Progenitor cell of endocrine pancreas (in vitro differentiated cells): Measurements from ENCODE around the gene ZSCAN25. TPM values are rescaled to one million over a fixed set of nuclear protein-coding genes. Genes with fewer than 3 reads are reported as not detected.
"Not testable (repeated sequence)": the region's sequence is repeated elsewhere in the genome, so short reads cannot be mapped to it uniquely, and the experiment has no call there.

Experiments
- DNase-seq: peaks from one replicate; pipeline ENCODE4 v3.0.0; 2021; ENCODE audit warnings: low spot score; ENCODE audit not compliant: unreplicated experiment
- H3K27ac Mint-ChIP-seq: 2 replicates; pipeline ENCODE4 v1.8.0; 2021; ENCODE audit warnings: mild to moderate bottlenecking, moderate library complexity, mixed read lengths
- H3K27me3 Mint-ChIP-seq: 2 replicates; pipeline ENCODE4 v1.8.0; 2021; ENCODE audit warnings: mixed read lengths
- H3K36me3 Mint-ChIP-seq: 2 replicates; pipeline ENCODE4 v1.8.0; 2022; ENCODE audit warnings: mixed read lengths; ENCODE audit not compliant: insufficient read depth
- H3K4me1 Mint-ChIP-seq: 2 replicates; pipeline ENCODE4 v1.8.0; 2021; ENCODE audit warnings: low read depth, mixed read lengths
- H3K4me3 Mint-ChIP-seq: 2 replicates; pipeline ENCODE4 v1.8.0; 2021; ENCODE audit warnings: low read depth, mild to moderate bottlenecking, moderate library complexity, mixed read lengths
- H3K9me3 Mint-ChIP-seq: 2 replicates; pipeline ENCODE4 v1.8.0; 2021; ENCODE audit warnings: low read depth, mixed read lengths
- total RNA-seq: library from RNA; stranded (reverse); gene quantifications from 2 replicates; pipeline ENCODE4 v1.2.1, GENCODE V29; 2021
- TF ChIP-seq, protein P1 (sequence below): fragments of 200-600 bp; sonication (generic); IDR thresholded peaks from one replicate; pipeline ENCODE4 v1.5.0; 2021; ENCODE audit warnings: antibody characterized with exemption, mild to moderate bottlenecking; ENCODE audit not compliant: unreplicated experiment

Gene ZSCAN25
- total RNA-seq, 1 donor from 2014 or later = 27.9 TPM

DNA sequence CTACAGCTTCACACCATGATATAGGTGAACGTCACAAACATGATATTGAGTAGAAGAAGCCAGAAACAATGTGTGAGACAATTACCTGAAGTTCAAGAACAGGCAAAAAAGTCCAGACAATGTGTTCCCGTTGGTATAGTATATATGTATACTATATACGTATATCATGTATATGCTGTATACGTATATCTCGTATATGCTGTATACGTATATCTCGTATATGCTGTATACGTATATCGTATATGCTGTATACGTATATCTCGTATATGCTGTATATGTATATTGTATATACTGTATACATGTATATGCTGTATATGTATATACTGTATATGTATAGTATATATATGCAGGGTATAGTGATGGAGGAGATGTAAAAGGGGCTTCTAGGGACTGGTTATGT is 10.8 kb downstream of the ZSCAN25 start:
- Mint-ChIP-seq H3K4me1 (no peaks in the 10 kb centered on the region), H3K27me3 (no peaks in the 10 kb centered on the region), H3K4me3 (no peak overlapping the region), H3K27ac (no peak overlapping the region), H3K9me3 (no peaks in the 10 kb centered on the region), H3K36me3 (peaks cover 42% of the 10 kb centered on the region)
- DNase-seq = no peak
- TF ChIP-seq, protein P1, sequence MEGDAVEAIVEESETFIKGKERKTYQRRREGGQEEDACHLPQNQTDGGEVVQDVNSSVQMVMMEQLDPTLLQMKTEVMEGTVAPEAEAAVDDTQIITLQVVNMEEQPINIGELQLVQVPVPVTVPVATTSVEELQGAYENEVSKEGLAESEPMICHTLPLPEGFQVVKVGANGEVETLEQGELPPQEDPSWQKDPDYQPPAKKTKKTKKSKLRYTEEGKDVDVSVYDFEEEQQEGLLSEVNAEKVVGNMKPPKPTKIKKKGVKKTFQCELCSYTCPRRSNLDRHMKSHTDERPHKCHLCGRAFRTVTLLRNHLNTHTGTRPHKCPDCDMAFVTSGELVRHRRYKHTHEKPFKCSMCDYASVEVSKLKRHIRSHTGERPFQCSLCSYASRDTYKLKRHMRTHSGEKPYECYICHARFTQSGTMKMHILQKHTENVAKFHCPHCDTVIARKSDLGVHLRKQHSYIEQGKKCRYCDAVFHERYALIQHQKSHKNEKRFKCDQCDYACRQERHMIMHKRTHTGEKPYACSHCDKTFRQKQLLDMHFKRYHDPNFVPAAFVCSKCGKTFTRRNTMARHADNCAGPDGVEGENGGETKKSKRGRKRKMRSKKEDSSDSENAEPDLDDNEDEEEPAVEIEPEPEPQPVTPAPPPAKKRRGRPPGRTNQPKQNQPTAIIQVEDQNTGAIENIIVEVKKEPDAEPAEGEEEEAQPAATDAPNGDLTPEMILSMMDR = no peak

DNA sequence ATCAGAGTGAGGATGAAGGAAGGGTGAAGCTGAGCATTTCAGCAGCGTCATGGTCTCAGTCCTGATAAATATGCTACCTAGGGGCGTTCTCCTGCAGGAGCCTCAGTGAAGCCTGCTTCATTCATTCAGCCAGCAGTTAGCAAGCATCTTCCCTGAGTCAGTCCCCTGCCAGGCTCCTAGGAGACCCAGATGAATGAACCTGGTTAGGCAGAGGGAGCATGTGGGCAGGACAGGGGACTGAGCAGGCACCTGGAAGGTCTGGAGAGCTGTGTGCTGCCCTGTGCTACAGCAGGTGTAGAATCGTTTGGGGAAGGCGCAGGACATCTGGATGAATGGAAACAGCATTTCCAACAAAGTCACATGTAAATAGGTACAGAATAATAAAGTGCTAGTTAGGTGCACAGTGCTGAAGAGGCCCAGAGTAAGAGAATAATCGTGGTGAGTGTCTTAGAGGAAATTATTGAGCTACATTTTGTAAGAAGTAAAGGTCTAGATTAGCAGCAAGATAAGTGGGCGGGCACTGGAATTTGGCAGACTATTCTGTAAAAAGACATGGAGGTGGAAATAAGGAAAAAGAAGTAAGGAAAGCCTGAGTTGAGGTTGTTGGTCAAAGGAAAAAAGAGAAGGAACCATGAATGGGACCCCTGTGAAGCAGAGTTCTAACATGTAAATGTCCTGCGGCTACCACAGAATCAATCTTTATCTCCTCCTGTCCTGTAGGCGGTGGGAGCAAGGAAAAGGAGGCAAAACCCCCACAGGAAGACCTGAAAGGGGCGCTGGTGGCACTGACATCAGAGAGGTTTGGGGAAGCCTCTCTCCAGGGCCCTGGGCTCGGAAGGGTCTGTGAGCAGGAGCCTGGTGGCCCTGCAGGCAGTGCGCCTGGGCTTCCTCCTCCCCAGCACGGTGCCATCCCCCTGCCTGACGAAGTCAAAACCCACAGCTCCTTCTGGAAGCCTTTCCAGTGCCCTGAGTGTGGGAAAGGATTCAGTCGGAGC is 12.0 kb downstream of the ZSCAN25 start:
- TF ChIP-seq, protein P1 = no peak
- no peak for DNase-seq
- no peaks in the 10 kb centered on the region for H3K4me1 Mint-ChIP-seq
- peak overlapping the region; percentile 50 for H3K27ac Mint-ChIP-seq
- H3K9me3 Mint-ChIP-seq = no peaks in the 10 kb centered on the region
- no peak overlapping the region for H3K4me3 Mint-ChIP-seq
- no peaks in the 10 kb centered on the region for H3K27me3 Mint-ChIP-seq
- H3K36me3 Mint-ChIP-seq = peaks cover 41% of the 10 kb centered on the region

DNA sequence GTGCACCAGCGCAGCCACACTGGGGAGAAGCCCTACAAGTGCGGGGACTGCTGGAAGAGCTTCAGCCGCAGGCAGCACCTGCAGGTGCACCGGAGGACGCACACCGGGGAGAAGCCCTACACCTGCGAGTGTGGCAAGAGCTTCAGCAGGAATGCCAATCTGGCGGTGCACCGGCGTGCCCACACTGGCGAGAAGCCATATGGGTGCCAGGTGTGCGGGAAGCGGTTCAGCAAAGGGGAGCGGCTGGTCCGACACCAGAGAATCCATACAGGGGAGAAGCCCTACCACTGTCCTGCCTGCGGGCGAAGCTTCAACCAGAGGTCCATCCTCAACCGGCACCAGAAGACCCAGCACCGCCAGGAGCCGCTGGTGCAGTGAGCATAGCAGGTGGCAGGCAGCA is 12.9 kb downstream of the ZSCAN25 start:
- no peaks in the 10 kb centered on the region for H3K9me3 Mint-ChIP-seq
- TF ChIP-seq, protein P1 = no peak
- no peak overlapping the region for H3K27ac Mint-ChIP-seq
- peaks cover 35% of the 10 kb centered on the region for H3K36me3 Mint-ChIP-seq
- H3K4me3 Mint-ChIP-seq = no peak overlapping the region
- H3K27me3 Mint-ChIP-seq = no peaks in the 10 kb centered on the region
- no peaks in the 10 kb centered on the region for H3K4me1 Mint-ChIP-seq
- no peak for DNase-seq

DNA sequence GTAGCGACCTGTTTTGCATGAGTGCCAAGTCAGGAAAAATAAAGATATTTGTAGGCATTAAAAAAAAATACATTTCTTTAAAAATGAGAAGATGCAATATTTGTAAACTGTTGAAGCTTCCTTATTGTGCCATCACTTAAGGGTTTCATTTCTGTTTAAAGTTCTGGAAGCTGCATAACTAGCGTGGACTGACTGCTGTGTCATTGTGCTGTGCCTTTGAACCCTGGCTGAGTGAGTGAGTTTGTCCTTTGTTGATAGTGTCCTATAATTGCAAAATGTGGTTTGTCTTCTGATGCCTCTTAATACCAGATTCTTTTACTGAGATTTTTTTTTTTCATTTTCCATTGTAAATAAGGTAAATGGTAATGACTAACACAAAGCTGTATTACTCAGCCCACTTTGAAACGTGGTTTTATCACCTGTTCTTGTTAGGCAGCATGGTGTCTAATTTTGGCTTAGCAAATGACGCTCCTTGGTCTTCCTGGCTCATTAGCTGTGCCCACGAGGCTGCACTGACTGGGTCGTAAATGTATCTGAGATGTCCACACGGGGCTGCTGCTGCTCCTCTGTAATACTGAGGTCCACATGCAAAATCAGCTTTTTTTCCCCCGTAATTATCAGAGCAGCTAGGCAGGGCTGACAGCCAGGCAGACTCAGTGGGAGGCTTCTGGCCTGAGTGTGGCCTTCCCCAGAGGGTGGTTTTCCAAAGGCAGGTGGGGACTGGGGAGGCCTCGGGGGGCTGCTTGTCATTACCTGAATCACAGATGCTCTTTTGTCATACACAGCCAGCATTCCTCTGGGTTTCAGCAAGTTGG is 14.8 kb downstream of the ZSCAN25 start:
- Mint-ChIP-seq H3K4me1 (no peaks in the 10 kb centered on the region), H3K27ac (no peak overlapping the region), H3K27me3 (no peaks in the 10 kb centered on the region), H3K36me3 (peaks cover 24% of the 10 kb centered on the region), H3K4me3 (no peak overlapping the region), H3K9me3 (no peaks in the 10 kb centered on the region)
- TF ChIP-seq, protein P1 = peak; percentile 45
- DNase-seq = no peak

DNA sequence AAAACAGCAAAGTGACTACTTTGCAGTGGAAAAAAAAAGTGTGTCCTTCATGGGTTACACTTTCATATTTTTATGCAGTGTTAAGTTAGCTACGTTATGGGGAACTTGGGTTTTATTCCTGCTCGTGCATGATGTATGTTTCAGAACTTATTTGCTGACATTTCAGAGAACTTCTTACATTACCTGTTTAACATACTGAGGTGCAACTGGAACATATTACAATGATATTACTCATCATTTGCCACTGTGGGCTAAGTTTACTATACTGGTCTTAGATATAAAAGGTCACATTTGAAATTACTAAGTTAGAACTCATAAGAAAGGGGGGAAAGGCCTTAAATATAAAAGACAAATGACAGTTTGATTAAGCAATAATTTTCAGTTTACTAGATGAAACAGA is 20.7 kb downstream of the ZSCAN25 start:
- not testable (repeated sequence) for H3K9me3 Mint-ChIP-seq, H3K27ac Mint-ChIP-seq, DNase-seq, H3K27me3 Mint-ChIP-seq, H3K36me3 Mint-ChIP-seq, H3K4me1 Mint-ChIP-seq, H3K4me3 Mint-ChIP-seq
